GM10248 (cell line): Measurements from ENCODE around the gene CTF1.
A peak's percentile ranks its signal among the peaks of the same experiment; 100 is the strongest.
"Not testable (repeated sequence)": the region's sequence is repeated elsewhere in the genome, so short reads cannot be mapped to it uniquely, and the experiment has no call there.

Experiments used
- CTCF ChIA-PET: fragments of 300-600 bp; sonication (Branson Sonifier 250); formaldehyde crosslinking; extraction: SDS; loops from one replicate; lab custom pipeline; 2021; ENCODE audit warnings: antibody characterized with exemption; lab: Yijun Ruan, JAX
- POLR2A ChIA-PET: fragments of 350-650 bp; sonication (Branson Sonifier 250); formaldehyde crosslinking; extraction: SDS; loops from one replicate; lab custom pipeline; 2020; ENCODE audit warnings: antibody characterized with exemption; lab: Yijun Ruan, JAX
- DNase-seq: peaks from one replicate; pipeline ENCODE4 v3.0.0; 2012; ENCODE audit errors: extremely low spot score
- TF ChIP-seq, protein P1 (sequence below): IDR thresholded peaks from 2 replicates; pipeline ENCODE4 v1.5.1; 2012; ENCODE audit warnings: mild to moderate bottlenecking, low read depth; ENCODE audit errors: extremely low read depth, missing control alignments, control extremely low read depth

Gene CTF1

DNA sequence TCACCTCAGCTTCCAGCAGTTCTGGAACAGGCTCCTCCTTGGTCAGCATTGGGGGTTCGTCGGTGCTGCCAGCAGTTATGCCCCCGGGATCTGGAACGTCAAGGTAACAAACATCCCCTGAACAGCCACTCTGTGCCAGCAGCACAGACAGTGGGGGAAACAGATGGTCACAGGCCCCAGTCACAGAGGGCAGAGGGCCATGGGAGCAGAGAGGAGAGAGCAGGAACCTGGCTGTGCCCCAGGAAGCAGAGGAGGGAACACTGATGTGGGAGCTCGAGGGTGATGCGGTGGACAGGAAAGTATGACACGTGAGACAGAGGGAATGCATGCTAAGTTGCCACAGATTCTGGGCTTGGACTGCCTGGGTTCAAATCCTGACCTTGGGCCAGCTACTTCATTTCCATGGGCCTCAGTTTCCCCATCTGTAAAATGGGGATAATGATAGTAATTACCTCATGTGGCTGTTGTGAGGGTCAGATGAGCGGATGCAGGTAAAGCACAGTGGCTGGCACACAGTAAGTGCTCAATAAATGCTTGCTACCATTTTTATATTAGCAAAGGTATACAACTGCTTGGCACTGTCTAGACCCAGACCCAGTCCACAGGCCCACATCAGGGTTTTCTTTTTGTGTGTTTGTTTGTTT, 7.4 kb upstream of the CTF1 start:
- POLR2A ChIA-PET = no interaction called here
- TF ChIP-seq, protein P1, sequence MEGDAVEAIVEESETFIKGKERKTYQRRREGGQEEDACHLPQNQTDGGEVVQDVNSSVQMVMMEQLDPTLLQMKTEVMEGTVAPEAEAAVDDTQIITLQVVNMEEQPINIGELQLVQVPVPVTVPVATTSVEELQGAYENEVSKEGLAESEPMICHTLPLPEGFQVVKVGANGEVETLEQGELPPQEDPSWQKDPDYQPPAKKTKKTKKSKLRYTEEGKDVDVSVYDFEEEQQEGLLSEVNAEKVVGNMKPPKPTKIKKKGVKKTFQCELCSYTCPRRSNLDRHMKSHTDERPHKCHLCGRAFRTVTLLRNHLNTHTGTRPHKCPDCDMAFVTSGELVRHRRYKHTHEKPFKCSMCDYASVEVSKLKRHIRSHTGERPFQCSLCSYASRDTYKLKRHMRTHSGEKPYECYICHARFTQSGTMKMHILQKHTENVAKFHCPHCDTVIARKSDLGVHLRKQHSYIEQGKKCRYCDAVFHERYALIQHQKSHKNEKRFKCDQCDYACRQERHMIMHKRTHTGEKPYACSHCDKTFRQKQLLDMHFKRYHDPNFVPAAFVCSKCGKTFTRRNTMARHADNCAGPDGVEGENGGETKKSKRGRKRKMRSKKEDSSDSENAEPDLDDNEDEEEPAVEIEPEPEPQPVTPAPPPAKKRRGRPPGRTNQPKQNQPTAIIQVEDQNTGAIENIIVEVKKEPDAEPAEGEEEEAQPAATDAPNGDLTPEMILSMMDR = no peak
- no peak for DNase-seq
- CTCF ChIA-PET = interaction anchor here (1.0 to 1.9 kb wide), 4 partner anchors 13 to 230 kb away, joined by 3 to 7 read pairs (median 4); partner anchors contain the start of gene FBRS

DNA sequence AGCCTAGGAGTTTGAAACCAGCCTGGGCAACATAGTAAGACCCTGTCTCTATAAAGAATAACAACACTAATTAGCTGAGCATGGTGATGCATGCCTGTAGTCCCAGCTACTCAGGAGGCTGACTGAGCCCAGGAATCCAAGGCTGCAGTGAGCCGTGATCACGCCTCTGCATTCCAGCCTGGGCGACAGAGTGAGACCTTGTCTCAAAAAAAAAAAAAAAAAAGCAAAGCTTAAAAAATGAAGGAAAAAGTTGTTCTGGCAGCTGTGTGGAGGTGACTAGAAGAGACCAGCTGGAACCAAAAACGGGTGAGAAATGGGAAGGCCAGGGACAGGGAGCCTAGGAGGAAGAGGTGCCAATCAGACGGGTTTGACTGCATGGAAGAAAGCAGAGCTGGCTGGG, 6.7 kb upstream of the CTF1 start:
- CTCF ChIA-PET = interaction anchor here (1.2 to 1.9 kb wide), 3 partner anchors 12 to 48 kb away, joined by 3 to 7 read pairs (median 6); no protein-coding TSS in a partner anchor

DNA sequence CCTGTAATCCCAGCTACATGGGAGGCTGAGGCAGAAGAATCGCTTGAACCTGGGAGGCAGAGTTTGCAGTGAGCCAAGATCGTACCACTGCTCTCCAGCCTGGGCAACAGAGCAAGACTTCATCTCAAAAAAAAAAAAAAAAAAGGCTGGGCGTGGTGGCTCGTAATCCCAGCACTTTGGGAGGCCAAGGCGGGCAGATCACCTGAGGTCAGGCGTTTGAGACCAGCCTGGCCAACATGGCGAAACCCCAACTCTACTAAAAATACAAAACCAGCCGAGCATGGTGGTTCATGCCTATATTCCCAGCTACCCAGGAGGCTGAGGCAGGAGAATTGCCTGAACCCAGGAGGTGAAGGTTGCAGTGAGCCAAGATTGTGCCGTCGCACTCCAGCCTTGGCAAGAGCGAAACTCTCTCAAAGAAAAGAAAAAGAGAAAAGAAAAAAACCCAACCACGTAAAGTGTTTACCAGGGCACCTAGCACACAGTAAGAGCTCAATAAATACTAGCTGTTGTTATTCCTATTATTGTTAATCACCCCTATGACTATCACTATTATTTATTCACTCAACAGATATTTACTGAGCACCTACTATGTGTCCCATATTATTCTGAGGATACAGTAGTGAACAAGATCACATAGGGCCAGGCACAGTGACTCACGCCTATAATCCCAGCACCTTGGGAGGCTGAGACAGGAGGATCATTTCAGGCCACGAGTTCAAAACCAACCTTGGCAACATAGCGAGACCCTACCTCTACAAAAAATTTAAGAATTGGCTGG, 5.2 kb upstream of the CTF1 start:
- CTCF ChIA-PET = interaction anchor here (1.0 to 3.2 kb wide), 5 partner anchors 11 to 143 kb away, joined by 3 to 19 read pairs (median 3); partner anchors contain the start of gene PHKG2
- not testable (repeated sequence) for DNase-seq
- POLR2A ChIA-PET = interaction anchor here (0.6 kb wide), 1 partner anchor 59 kb away, joined by 5 read pairs; no protein-coding TSS in a partner anchor

More for the DNA sequence above, 6.7 kb upstream of the CTF1 start:
- POLR2A ChIA-PET = interaction anchor here (0.6 kb wide), 1 partner anchor 803 kb away, joined by 4 read pairs; no protein-coding TSS in a partner anchor
- TF ChIP-seq, protein P1 = no peak
- DNase-seq = no peak

DNA sequence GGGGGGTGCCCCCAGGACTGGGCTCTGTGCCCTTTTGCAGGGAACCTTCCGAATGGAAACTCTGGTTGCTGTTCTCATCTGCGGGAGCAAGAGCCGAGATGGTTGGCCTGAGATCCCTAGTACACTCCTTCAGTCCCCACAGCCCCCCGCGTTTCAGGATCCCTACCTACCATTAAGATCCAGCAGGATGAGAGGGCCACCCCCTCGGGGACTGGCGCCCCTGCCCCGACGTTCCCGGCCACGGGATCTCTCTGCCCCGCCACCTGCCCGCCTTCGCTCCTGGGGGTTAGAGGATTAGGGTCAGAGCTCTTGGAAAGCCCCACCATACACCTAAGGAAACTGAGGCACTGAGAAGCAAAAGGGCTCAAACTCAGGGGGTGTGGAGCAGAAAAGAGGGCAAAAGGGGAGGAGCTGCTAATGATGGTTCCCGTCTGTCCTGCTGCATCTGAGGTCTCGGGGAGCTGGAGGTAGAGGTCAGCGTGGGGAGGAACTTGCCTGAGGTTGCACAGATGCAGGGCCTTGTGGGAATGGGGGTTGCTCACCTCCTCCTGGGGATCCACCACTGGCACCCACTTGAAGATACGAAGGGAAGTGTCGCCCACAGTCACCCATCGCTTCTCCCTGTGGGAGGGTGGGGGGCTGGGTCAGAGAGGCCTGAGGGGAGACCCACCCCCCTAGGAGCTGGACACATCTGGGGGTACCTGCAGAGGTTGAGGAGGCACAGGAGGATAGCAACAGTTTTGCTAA, 3.6 kb upstream of the CTF1 start:
- CTCF ChIA-PET = interaction anchor here (1.1 to 3.2 kb wide), 7 partner anchors 9 to 79 kb away, joined by 3 to 19 read pairs (median 5); no protein-coding TSS in a partner anchor
- POLR2A ChIA-PET = no interaction called here
- DNase-seq = no peak
- TF ChIP-seq, protein P1 = no peak

DNA sequence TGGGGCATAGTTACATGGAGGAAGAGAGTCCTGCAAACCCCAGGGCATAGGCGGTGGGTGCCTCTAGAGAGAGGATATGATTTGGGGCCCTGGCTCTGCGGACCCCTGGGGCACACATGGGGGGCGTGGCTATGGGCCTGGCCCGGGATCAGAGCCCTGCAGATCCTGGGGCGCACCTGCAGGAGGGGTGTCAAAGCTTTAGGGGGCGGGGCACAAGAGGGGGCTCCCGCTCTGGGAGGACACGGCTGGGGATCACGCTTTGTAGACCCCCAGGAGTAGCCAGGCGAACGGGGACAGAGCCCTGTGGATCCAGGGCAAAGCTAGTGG, 3.0 kb upstream of the CTF1 start:
- POLR2A ChIA-PET = no interaction called here
- CTCF ChIA-PET = interaction anchor here (1.1 to 3.2 kb wide), 6 partner anchors 9 to 61 kb away, joined by 3 to 19 read pairs (median 5); no protein-coding TSS in a partner anchor
- no peak for DNase-seq
- TF ChIP-seq, protein P1 = no peak

DNA sequence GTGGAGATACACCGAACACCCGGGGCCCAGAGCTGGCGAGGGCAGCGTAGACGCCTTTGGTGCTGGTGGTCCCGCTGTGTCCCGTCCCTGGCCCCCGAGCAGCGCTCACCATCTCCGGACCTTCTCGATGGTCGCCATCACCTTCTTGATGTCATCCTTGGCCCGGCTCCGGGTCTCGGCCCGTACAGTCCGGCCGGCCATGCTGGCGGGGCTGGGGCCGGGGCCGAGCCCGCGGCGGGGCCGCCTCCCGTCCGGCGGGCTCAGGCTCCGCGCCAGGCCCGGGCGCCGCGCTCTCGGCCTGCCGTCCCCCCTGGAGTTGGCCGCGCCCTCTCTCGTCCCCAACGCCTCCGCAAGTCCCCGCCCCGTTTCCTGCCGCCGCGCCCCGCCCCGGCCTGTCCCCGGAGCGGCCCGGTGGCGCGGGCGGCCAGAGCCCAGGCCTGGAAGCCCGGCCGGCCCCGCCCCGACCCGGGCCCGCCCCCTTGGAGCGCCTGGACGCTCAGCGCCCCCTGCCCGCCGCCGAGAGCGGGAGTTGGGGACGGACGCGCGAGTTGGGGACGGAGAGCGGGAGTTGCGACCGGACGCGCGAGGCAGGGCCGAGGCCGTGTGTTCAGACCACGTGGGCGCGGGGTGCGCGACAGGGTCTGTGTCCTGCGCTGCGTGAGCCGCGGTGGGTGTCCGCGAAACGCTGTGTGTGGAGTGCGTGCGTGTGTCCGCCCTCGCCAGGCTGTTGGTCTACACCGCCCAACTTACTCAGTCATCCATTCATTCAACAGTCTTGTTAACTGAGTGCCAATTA, 2.5 kb upstream of the CTF1 start, which contains the start of gene BCL7C:
Gene BCL7C, minus strand, starts transcription at position 334 of the 796 bp plus-strand sequence. Its CDS starts 133 bp downstream, at position 201.
- TF ChIP-seq, protein P1 = peak; percentile 69
- DNase-seq = peak; percentile 93
- CTCF ChIA-PET = interaction anchor here (1.4 to 3.2 kb wide), 4 partner anchors 8 to 49 kb away, joined by 5 to 19 read pairs (median 10); no protein-coding TSS in a partner anchor
- POLR2A ChIA-PET = no interaction called here
